IMR-90 (cell line): Measurements from ENCODE around the gene TIFAB. TPM values are rescaled to one million over a fixed set of nuclear protein-coding genes. Genes with fewer than 3 reads are reported as not detected.

Experiments used
- ATAC-seq: fragments of 200-7000 bp; cut with Tn5 transposase; 2 replicates; pipeline ENCODE4 v1.9.1; 2020; ENCODE audit warnings: low read depth, mild to moderate bottlenecking, moderate library complexity
- BruUV-seq: library from RNA; stranded (reverse); fragments of 400-500 nt; replicated peaks from 2 replicates; lab custom pipeline; 2021; lab: Mats Ljungman, UMichigan
- CTCF ChIA-PET: fragments of 300-600 bp; formaldehyde crosslinking; extraction: SDS; loops from one replicate; lab custom pipeline; 2021; ENCODE audit warnings: antibody characterized with exemption; lab: Yijun Ruan, JAX
- POLR2A ChIA-PET: fragments of 300-600 bp; sonication (Branson Sonifier 250); formaldehyde crosslinking; loops from one replicate; lab custom pipeline; 2022; ENCODE audit warnings: antibody characterized with exemption; ENCODE audit not compliant: unreplicated experiment; lab: Charles Lee
- DNase-seq: peaks from one replicate; pipeline ENCODE4 v3.0.0; 2013
- H2AFZ ChIP-seq: replicated peaks from 2 replicates; pipeline ENCODE3; 2013; ENCODE audit warnings: low read length, mild to moderate bottlenecking; ENCODE audit not compliant: poor library complexity
- H2AK5ac ChIP-seq: 2 replicates; pipeline ENCODE4 v1.6.1; 2013; ENCODE audit warnings: low read depth, low read length, inconsistent platforms
- H2AK9ac ChIP-seq: replicated peaks from 2 replicates; pipeline ENCODE3; 2013; ENCODE audit warnings: mild to moderate bottlenecking, low read depth, low read length, moderate library complexity; ENCODE audit not compliant: poor library complexity
- H2BK120ac ChIP-seq: 2 replicates; pipeline ENCODE4 v1.6.1; 2013; ENCODE audit warnings: low read depth, low read length, inconsistent platforms
- H2BK15ac ChIP-seq: 3 replicates; pipeline ENCODE4 v1.6.1; 2013; ENCODE audit warnings: low read depth, low read length, inconsistent platforms
- H2BK20ac ChIP-seq: 2 replicates; pipeline ENCODE4 v1.6.1; 2013; ENCODE audit warnings: low read depth, mild to moderate bottlenecking, inconsistent platforms, low read length, moderate library complexity
- H2BK5ac ChIP-seq: 2 replicates; pipeline ENCODE4 v1.6.1; 2013; ENCODE audit warnings: mild to moderate bottlenecking, low read depth, low read length, inconsistent platforms; ENCODE audit not compliant: poor library complexity, severe bottlenecking
- H3K14ac ChIP-seq: replicated peaks from 2 replicates; pipeline ENCODE4 v1.6.1; 2013; ENCODE audit warnings: low read depth, low read length, inconsistent platforms
- H3K18ac ChIP-seq: 2 replicates; pipeline ENCODE4 v1.6.1; 2013; ENCODE audit warnings: low read depth, low read length, control low read depth
- H3K23ac ChIP-seq: 2 replicates; pipeline ENCODE4 v1.6.1; 2013; ENCODE audit warnings: low read depth, low read length, inconsistent platforms
- H3K27ac ChIP-seq: 2 replicates; pipeline ENCODE4 v1.5.1; 2013; ENCODE audit warnings: mild to moderate bottlenecking, control low read depth, low read length; ENCODE audit not compliant: insufficient read depth
- H3K27me3 ChIP-seq: 2 replicates; pipeline ENCODE4 v1.6.1; 2013; ENCODE audit warnings: low read length; ENCODE audit not compliant: control insufficient read depth, insufficient read depth
- H3K36me3 ChIP-seq: 2 replicates; pipeline ENCODE4 v1.6.1; 2013; ENCODE audit warnings: low read length, mixed read lengths; ENCODE audit not compliant: control insufficient read depth, insufficient read depth
- H3K4ac ChIP-seq: 2 replicates; pipeline ENCODE4 v1.6.1; 2013; ENCODE audit warnings: low read depth, low read length, inconsistent platforms
- H3K4me1 ChIP-seq: 2 replicates; pipeline ENCODE4 v1.6.1; 2013; ENCODE audit warnings: low read length, mixed read lengths; ENCODE audit not compliant: control insufficient read depth, insufficient read depth
- H3K4me2 ChIP-seq: 2 replicates; pipeline ENCODE4 v1.6.1; 2013; ENCODE audit warnings: low read depth, mild to moderate bottlenecking, control low read depth, low read length, moderate library complexity
- H3K4me3 ChIP-seq: 2 replicates; pipeline ENCODE4 v1.5.1; 2013; ENCODE audit warnings: low read depth, mild to moderate bottlenecking, control low read depth, low read length, moderate library complexity; ENCODE audit not compliant: insufficient read depth
- H3K56ac ChIP-seq: 2 replicates; pipeline ENCODE4 v1.6.1; 2013; ENCODE audit warnings: low read length, inconsistent platforms; ENCODE audit not compliant: insufficient read depth; ENCODE audit errors: extremely low read depth
- H3K79me1 ChIP-seq, 2 experiments: 2 replicates each; pipeline ENCODE4 v1.6.1; 2013; ENCODE audit warnings: low read length in 2 of 2, inconsistent platforms in 1 of 2, low read depth in 1 of 2
- H3K9ac ChIP-seq: 2 replicates; pipeline ENCODE4 v1.6.1; 2013; ENCODE audit warnings: low read depth, low read length, control low read depth
- H3K9me1 ChIP-seq: 2 replicates; pipeline ENCODE4 v1.6.1; 2013; ENCODE audit warnings: low read length, inconsistent platforms; ENCODE audit not compliant: insufficient read depth
- H3K9me3 ChIP-seq: 2 replicates; pipeline ENCODE4 v1.6.1; 2013; ENCODE audit warnings: low read length; ENCODE audit not compliant: control insufficient read depth, insufficient read depth
- H4K20me1 ChIP-seq: 2 replicates; pipeline ENCODE4 v1.6.1; 2013; ENCODE audit warnings: low read length, inconsistent platforms; ENCODE audit not compliant: insufficient read depth
- H4K5ac ChIP-seq: 2 replicates; pipeline ENCODE4 v1.6.1; 2013; ENCODE audit warnings: mild to moderate bottlenecking, low read depth, low read length, control low read depth
- H4K8ac ChIP-seq, 2 experiments: 2 replicates each; pipeline ENCODE4 v1.6.1; 2013; ENCODE audit warnings: low read depth in 2 of 2, low read length in 2 of 2, control low read depth in 1 of 2, inconsistent platforms in 1 of 2
- H4K91ac ChIP-seq: 2 replicates; pipeline ENCODE4 v1.6.1; 2013; ENCODE audit warnings: low read depth, low read length, inconsistent platforms; ENCODE audit not compliant: insufficient read depth
- BHLHE40 ChIP-seq: fragments of 150-350 bp; IDR thresholded peaks from 2 replicates; pipeline ENCODE4 v1.6.1; 2016; ENCODE audit warnings: mild to moderate bottlenecking, low read depth, low read length
- CEBPB ChIP-seq: IDR thresholded peaks from 2 replicates; pipeline ENCODE4 v1.6.1; 2012; ENCODE audit warnings: low read depth, low read length, improper control_type of control experiment
- CHD1 ChIP-seq: IDR thresholded peaks from 2 replicates; pipeline ENCODE4 v1.6.1; 2012; ENCODE audit warnings: low read depth, low read length, improper control_type of control experiment
- FOS ChIP-seq: fragments of 150-350 bp; IDR thresholded peaks from 2 replicates; pipeline ENCODE4 v1.6.1; 2016; ENCODE audit warnings: low read depth, low read length
- MAFK ChIP-seq: IDR thresholded peaks from 2 replicates; pipeline ENCODE4 v1.6.1; 2012; ENCODE audit warnings: low read depth, low read length, improper control_type of control experiment
- MAZ ChIP-seq: IDR thresholded peaks from 2 replicates; pipeline ENCODE4 v1.6.1; 2012; ENCODE audit warnings: low read depth, mild to moderate bottlenecking, low read length, improper control_type of control experiment, moderate library complexity, borderline replicate concordance
- MXI1 ChIP-seq: IDR thresholded peaks from 2 replicates; pipeline ENCODE4 v1.6.1; 2012; ENCODE audit warnings: low read depth, mild to moderate bottlenecking, low read length, moderate library complexity, borderline replicate concordance
- NFE2L2 ChIP-seq: fragments of 150-350 bp; IDR thresholded peaks from 2 replicates; pipeline ENCODE4 v1.6.1; 2016; ENCODE audit warnings: low read depth, mild to moderate bottlenecking, low read length
- POLR2A ChIP-seq: IDR thresholded peaks from 2 replicates; pipeline ENCODE4 v1.6.1; 2012; ENCODE audit warnings: mild to moderate bottlenecking, low read depth, low read length
- RAD21 ChIP-seq: IDR thresholded peaks from 2 replicates; pipeline ENCODE4 v1.6.1; 2012; ENCODE audit warnings: low read length, improper control_type of control experiment
- RCOR1 ChIP-seq: IDR thresholded peaks from 2 replicates; pipeline ENCODE4 v1.6.1; 2012; ENCODE audit warnings: mild to moderate bottlenecking, low read length, improper control_type of control experiment; ENCODE audit not compliant: insufficient replicate concordance
- RFX5 ChIP-seq: IDR thresholded peaks from 2 replicates; pipeline ENCODE4 v1.8.0; 2012; ENCODE audit warnings: low read depth, mild to moderate bottlenecking, low read length, moderate library complexity
- SMC3 ChIP-seq: fragments of 150-350 bp; IDR thresholded peaks from 2 replicates; pipeline ENCODE4 v1.6.1; 2016; ENCODE audit warnings: low read depth, mild to moderate bottlenecking, antibody characterized with exemption, low read length, moderate library complexity
- WGBS, 2 experiments: methylation state at CpG; one replicate each; pipeline versions ENCODE4 v1.1.5 to v1.1.7; 2013; ENCODE audit warnings: missing lambda C conversion rate in 2 of 2; ENCODE audit not compliant: insufficient read length in 1 of 2; ENCODE audit errors: extremely low coverage in 2 of 2; 5-methylcytosine and 5-hydroxymethylcytosine counted together
- dilution Hi-C: fragments of 300-500 bp; cut with HindIII; formaldehyde crosslinking; loops from one replicate; pipeline ENCODE4 v1.14.3; 2018; ENCODE audit warnings: low sequenced_read_pairs; ENCODE audit not compliant: unreplicated experiment
- in situ Hi-C: fragments of 300-500 bp; cut with MboI; formaldehyde crosslinking; loops from 3 replicates; pipeline ENCODE4 v1.14.3; 2019; ENCODE audit warnings: low sequenced_read_pairs, inconsistent platforms, mixed read lengths
- intact Hi-C: fragments of 100-400 bp; cut with micrococcal nuclease; formaldehyde crosslinking; loops from 2 replicates; pipeline ENCODE4 v1.10.0; 2022
- polyA plus RNA-seq, 3 experiments: library from polyadenylated mRNA; depleted of rRNA; stranded (reverse); fragments of >200 nt; gene quantifications; 2 replicates each; pipeline ENCODE4 v1.2.3, GENCODE V29; 2012; ENCODE audit warnings: low replicate concordance in 1 of 3
- total RNA-seq: library from RNA; depleted of rRNA; stranded (reverse); fragments of >200 nt; gene quantifications from 2 replicates; pipeline ENCODE4 v1.2.3, GENCODE V29; 2012
- TF ChIP-seq, protein P1 (sequence below): fragments of 150-350 bp; IDR thresholded peaks from 2 replicates; pipeline ENCODE4 v1.6.1; 2016; ENCODE audit warnings: low read depth, mild to moderate bottlenecking, low read length, moderate library complexity, borderline replicate concordance
- TF ChIP-seq, protein P2 (sequence below): conservative IDR thresholded peaks from 2 replicates; pipeline ENCODE4 v1.5.1; 2012; ENCODE audit warnings: mild to moderate bottlenecking, low read depth, low read length, improper control_type of control experiment
- TF ChIP-seq, protein P3 (sequence below): fragments of 150-350 bp; IDR thresholded peaks from 2 replicates; pipeline ENCODE4 v1.6.1; 2017; ENCODE audit warnings: mild to moderate bottlenecking, antibody characterized with exemption, low read length, low read depth

The TIFAB gene
- total and polyA plus RNA-seq, 2 of the 4 experiments (the other 2 are of a cell fraction) = not detected

DNA sequence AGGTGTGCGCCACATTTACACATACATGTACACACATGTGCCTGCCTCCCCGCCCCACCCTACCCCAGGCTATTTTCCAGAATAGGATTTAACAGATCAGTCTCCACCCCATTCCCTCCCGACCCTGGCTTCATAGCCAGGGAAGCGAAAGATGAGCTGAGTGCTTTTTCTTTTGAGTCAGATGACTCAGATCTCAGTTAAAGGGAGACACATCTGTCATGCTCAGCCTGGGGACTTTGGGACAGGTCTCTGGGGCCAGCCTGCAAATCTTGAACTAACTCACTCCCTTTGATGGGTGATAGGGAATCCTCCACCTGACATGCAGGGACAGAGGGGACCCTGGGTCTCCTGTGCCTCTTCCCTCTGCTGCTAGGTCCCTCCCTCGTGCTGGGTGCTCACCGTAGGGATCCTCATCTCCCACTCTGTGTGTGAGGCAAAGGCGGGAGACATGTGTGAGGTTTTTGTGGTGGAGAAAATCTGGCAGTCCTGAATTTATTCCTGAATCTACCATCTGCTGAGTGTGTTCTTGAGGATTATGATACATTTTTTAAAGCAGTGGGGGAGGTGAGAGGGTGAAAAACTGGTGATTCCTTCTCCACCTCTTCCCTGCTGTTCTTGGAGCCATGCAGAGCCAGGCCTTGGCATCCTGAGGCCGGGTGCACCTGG lies 46.0 kb upstream of the TIFAB start:
- no peak overlapping the region for H3K56ac ChIP-seq
- no TSS peak for BruUV-seq
- in situ Hi-C loops = no loop called here
- no peak overlapping the region for H2AK9ac ChIP-seq
- H3K14ac ChIP-seq = no peak overlapping the region
- no peaks in the 10 kb centered on the region for H3K79me1 ChIP-seq
- dilution Hi-C loops = no loop called here
- H4K5ac ChIP-seq = no peak overlapping the region
- no peaks in the 10 kb centered on the region for H4K20me1 ChIP-seq
- peaks cover 10% of the 10 kb centered on the region for H3K4me1 ChIP-seq
- H3K4me2 ChIP-seq = no peak overlapping the region
- ChIA-PET POLR2A (no interaction called here), CTCF (no interaction called here)
- no peak overlapping the region for H2BK120ac ChIP-seq
- H2BK5ac ChIP-seq = no peak overlapping the region
- WGBS, 2 experiments = 40% methylated on average over 1 of the region's 8 CpGs; no CpG with 5 or more reads in 1 of the 2 experiments
- no peak overlapping the region for H2AK5ac ChIP-seq
- H3K9me1 ChIP-seq = no peaks in the 10 kb centered on the region
- H2BK20ac ChIP-seq = no peak overlapping the region
- H3K23ac ChIP-seq = no peak overlapping the region
- H3K36me3 ChIP-seq = no peaks in the 10 kb centered on the region
- no peak overlapping the region for H3K27ac ChIP-seq
- H3K9me3 ChIP-seq = no peaks in the 10 kb centered on the region
- no peak overlapping the region for H2AFZ ChIP-seq
- no peak overlapping the region for H3K4me3 ChIP-seq
- TF ChIP-seq RAD21 = no peak
- TF ChIP-seq, protein P1, sequence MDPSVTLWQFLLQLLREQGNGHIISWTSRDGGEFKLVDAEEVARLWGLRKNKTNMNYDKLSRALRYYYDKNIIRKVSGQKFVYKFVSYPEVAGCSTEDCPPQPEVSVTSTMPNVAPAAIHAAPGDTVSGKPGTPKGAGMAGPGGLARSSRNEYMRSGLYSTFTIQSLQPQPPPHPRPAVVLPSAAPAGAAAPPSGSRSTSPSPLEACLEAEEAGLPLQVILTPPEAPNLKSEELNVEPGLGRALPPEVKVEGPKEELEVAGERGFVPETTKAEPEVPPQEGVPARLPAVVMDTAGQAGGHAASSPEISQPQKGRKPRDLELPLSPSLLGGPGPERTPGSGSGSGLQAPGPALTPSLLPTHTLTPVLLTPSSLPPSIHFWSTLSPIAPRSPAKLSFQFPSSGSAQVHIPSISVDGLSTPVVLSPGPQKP = no peak
- no peak for TF ChIP-seq CHD1
- no peak for TF ChIP-seq MAZ
- TF ChIP-seq POLR2A = no peak
- no peak for TF ChIP-seq RFX5
- TF ChIP-seq MAFK = no peak
- TF ChIP-seq BHLHE40 = no peak
- no peak for TF ChIP-seq MXI1
- no peak for TF ChIP-seq SMC3
- TF ChIP-seq NFE2L2 = no peak
- no peak for TF ChIP-seq RCOR1
- TF ChIP-seq FOS = no peak
- TF ChIP-seq, protein P2, sequence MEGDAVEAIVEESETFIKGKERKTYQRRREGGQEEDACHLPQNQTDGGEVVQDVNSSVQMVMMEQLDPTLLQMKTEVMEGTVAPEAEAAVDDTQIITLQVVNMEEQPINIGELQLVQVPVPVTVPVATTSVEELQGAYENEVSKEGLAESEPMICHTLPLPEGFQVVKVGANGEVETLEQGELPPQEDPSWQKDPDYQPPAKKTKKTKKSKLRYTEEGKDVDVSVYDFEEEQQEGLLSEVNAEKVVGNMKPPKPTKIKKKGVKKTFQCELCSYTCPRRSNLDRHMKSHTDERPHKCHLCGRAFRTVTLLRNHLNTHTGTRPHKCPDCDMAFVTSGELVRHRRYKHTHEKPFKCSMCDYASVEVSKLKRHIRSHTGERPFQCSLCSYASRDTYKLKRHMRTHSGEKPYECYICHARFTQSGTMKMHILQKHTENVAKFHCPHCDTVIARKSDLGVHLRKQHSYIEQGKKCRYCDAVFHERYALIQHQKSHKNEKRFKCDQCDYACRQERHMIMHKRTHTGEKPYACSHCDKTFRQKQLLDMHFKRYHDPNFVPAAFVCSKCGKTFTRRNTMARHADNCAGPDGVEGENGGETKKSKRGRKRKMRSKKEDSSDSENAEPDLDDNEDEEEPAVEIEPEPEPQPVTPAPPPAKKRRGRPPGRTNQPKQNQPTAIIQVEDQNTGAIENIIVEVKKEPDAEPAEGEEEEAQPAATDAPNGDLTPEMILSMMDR = no peak
- TF ChIP-seq CEBPB = no peak
- TF ChIP-seq, protein P3, sequence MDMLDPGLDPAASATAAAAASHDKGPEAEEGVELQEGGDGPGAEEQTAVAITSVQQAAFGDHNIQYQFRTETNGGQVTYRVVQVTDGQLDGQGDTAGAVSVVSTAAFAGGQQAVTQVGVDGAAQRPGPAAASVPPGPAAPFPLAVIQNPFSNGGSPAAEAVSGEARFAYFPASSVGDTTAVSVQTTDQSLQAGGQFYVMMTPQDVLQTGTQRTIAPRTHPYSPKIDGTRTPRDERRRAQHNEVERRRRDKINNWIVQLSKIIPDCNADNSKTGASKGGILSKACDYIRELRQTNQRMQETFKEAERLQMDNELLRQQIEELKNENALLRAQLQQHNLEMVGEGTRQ = no peak
- no peak overlapping the region for H3K4ac ChIP-seq
- no peak overlapping the region for H4K91ac ChIP-seq
- no peak overlapping the region for H2BK15ac ChIP-seq
- DNase-seq (no peak), ATAC-seq (no peak)
- no peak overlapping the region for H3K18ac ChIP-seq
- intact Hi-C loops = no loop called here
- H3K27me3 ChIP-seq = peaks cover 39% of the 10 kb centered on the region
- H4K8ac ChIP-seq = no peak overlapping the region
- no peak overlapping the region for H3K9ac ChIP-seq
